ENCODE measurements around the gene CXorf58.
"Not testable (repeated sequence)": the region's sequence is repeated elsewhere in the genome, so short reads cannot be mapped to it uniquely, and the experiment has no call there.

GRCh38 chrX:23896539-23896938 lies 11.3 kb upstream of the CXorf58 start:
- not testable (repeated sequence) for TF ChIP-seq CTCF (IDR thresholded peaks at IDR 0.05; ENCODE audit: insufficient read depth, low read length); SPI1 (IDR thresholded peaks at IDR 0.05; ENCODE audit: borderline replicate concordance, low read depth); GABPA (IDR thresholded peaks at IDR 0.05; ENCODE audit: low read depth); POLR2AphosphoS5 (IDR thresholded peaks at IDR 0.05; ENCODE audit: low read depth)
- TF ChIP-seq, protein P1, sequence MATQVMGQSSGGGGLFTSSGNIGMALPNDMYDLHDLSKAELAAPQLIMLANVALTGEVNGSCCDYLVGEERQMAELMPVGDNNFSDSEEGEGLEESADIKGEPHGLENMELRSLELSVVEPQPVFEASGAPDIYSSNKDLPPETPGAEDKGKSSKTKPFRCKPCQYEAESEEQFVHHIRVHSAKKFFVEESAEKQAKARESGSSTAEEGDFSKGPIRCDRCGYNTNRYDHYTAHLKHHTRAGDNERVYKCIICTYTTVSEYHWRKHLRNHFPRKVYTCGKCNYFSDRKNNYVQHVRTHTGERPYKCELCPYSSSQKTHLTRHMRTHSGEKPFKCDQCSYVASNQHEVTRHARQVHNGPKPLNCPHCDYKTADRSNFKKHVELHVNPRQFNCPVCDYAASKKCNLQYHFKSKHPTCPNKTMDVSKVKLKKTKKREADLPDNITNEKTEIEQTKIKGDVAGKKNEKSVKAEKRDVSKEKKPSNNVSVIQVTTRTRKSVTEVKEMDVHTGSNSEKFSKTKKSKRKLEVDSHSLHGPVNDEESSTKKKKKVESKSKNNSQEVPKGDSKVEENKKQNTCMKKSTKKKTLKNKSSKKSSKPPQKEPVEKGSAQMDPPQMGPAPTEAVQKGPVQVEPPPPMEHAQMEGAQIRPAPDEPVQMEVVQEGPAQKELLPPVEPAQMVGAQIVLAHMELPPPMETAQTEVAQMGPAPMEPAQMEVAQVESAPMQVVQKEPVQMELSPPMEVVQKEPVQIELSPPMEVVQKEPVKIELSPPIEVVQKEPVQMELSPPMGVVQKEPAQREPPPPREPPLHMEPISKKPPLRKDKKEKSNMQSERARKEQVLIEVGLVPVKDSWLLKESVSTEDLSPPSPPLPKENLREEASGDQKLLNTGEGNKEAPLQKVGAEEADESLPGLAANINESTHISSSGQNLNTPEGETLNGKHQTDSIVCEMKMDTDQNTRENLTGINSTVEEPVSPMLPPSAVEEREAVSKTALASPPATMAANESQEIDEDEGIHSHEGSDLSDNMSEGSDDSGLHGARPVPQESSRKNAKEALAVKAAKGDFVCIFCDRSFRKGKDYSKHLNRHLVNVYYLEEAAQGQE (IDR thresholded peaks at IDR 0.05; ENCODE audit: insufficient replicate concordance, low read depth), result not testable (repeated sequence)
